ENCODE data around the gene RNF13.

The RNF13 gene

GRCh38 chr3:149790268-149790667 is 22.7 kb upstream of the RNF13 start:
- Histone ChIP-seq H3K9me3 (no peaks in the 10 kb centered on the region), H3K36me3 (no peaks in the 10 kb centered on the region), H3K4me1 (no peaks in the 10 kb centered on the region), H3K27me3 (peaks cover 0 to 2% of the 10 kb centered on the region in 2 donors), H3K4me3 (no peak overlapping the region), H3K27ac (no peak overlapping the region)
- DNase-seq = no peak
- no peak for TF ChIP-seq CTCF (IDR thresholded peaks at IDR 0.05)
- intact Hi-C loops (cut with DNase I; ENCODE audit: low total_unique reads) = no loop called here

- Histone ChIP-seq H3K27me3 (peaks cover 0 to 2% of the 10 kb centered on the region in 2 donors), H3K4me1 (no peaks in the 10 kb centered on the region), H3K36me3 (no peaks in the 10 kb centered on the region), H3K9me3 (no peaks in the 10 kb centered on the region), H3K4me3 (no peak overlapping the region), H3K27ac (no peak overlapping the region)
- intact Hi-C loops (cut with DNase I; ENCODE audit: low total_unique reads) = no loop called here
- TF ChIP-seq CTCF (IDR thresholded peaks at IDR 0.05) = no peak
- no peak for DNase-seq
Observed at GRCh38 chr3:149790698-149791097, 22.3 kb upstream of the RNF13 start.

GRCh38 chr3:149792452-149793270 is 20.4 kb upstream of the RNF13 start, which contains the start of gene ANKUB1:
TSS of gene ANKUB1 (minus strand) at chr3:149792554. CDS start at chr3:149792366, 188 bp downstream.
- H3K27me3 ChIP-seq = peaks cover 0 to 2% of the 10 kb centered on the region in 2 donors
- H3K9me3 ChIP-seq = no peaks in the 10 kb centered on the region
- TF ChIP-seq CTCF (IDR thresholded peaks at IDR 0.05) = no peak
- intact Hi-C loops (cut with DNase I; ENCODE audit: low total_unique reads) = no loop called here
- H3K4me3 ChIP-seq = no peak within 1 kb of the TSS
- H3K4me1 ChIP-seq = no peaks in the 10 kb centered on the region
- no peaks in the 10 kb centered on the region for H3K36me3 ChIP-seq
- DNase-seq = no peak
- H3K27ac ChIP-seq = no peak within 1 kb of the TSS

GRCh38 chr3:149796026-149796425 is 17.0 kb upstream of the RNF13 start:
- no peaks in the 10 kb centered on the region for H3K36me3 ChIP-seq
- intact Hi-C loops (cut with DNase I; ENCODE audit: low total_unique reads) = no loop called here
- H3K9me3 ChIP-seq = no peaks in the 10 kb centered on the region
- no peaks in the 10 kb centered on the region for H3K4me1 ChIP-seq
- DNase-seq = no peak
- no peaks in the 10 kb centered on the region for H3K27me3 ChIP-seq
- H3K27ac ChIP-seq = no peak overlapping the region
- no peak for TF ChIP-seq CTCF (IDR thresholded peaks at IDR 0.05)
- no peak overlapping the region for H3K4me3 ChIP-seq

GRCh38 chr3:149800693-149801092 is 12.3 kb upstream of the RNF13 start:
- no peaks in the 10 kb centered on the region for H3K36me3 ChIP-seq
- no peak overlapping the region for H3K27ac ChIP-seq
- intact Hi-C loops (cut with DNase I; ENCODE audit: low total_unique reads) = no loop called here
- DNase-seq = no peak
- H3K4me1 ChIP-seq = no peaks in the 10 kb centered on the region
- H3K4me3 ChIP-seq = no peak overlapping the region
- no peaks in the 10 kb centered on the region for H3K9me3 ChIP-seq
- H3K27me3 ChIP-seq = no peaks in the 10 kb centered on the region
- TF ChIP-seq CTCF (IDR thresholded peaks at IDR 0.05) = no peak

Data from tibial artery (tissue), 4 donors.